CD14-positive monocyte (primary cell): Measurements from ENCODE around the gene BCAS2. TPM values are rescaled to one million over a fixed set of nuclear protein-coding genes. Genes with fewer than 3 reads are reported as not detected.

Source experiments
- DNase-seq, 3 donors: peaks; one replicate each; pipeline ENCODE4 v3.0.0-alpha.2; 2011 to 2022
- H2AFZ ChIP-seq: 2 replicates; pipeline ENCODE4 v1.6.0; 2012; ENCODE audit warnings: mild to moderate bottlenecking, low read depth, low read length, inconsistent platforms; ENCODE audit not compliant: insufficient read depth, poor library complexity, severe bottlenecking
- H3K27ac ChIP-seq, 2 donors: 1 replicate in 1 of 2; 2 replicates in 1 of 2; pipeline ENCODE4 v1.5.1; 2012 to 2013; ENCODE audit warnings: low read length in 2 of 2, control low read depth in 1 of 2, inconsistent platforms in 1 of 2, low read depth in 1 of 2, mild to moderate bottlenecking in 1 of 2
- H3K27me3 ChIP-seq, 2 donors: one replicate each; pipeline versions ENCODE4 v1.6.0 to v1.6.1; 2011 to 2013; ENCODE audit warnings: low read length in 2 of 2; ENCODE audit not compliant: control insufficient read depth in 2 of 2, insufficient read depth in 2 of 2
- H3K36me3 ChIP-seq, 2 donors: replicated peaks in 1 of 2; 1 replicate in 1 of 2; 2 replicates in 1 of 2; pipeline versions ENCODE4 v1.5.1 to v1.6.1; 2012 to 2013; ENCODE audit warnings: low read length in 2 of 2, control low read depth in 1 of 2, inconsistent platforms in 1 of 2, mild to moderate bottlenecking in 1 of 2; ENCODE audit not compliant: insufficient read depth in 2 of 2, control insufficient read depth in 1 of 2
- H3K4me1 ChIP-seq, 2 donors: 1 replicate in 1 of 2; 2 replicates in 1 of 2; pipeline versions ENCODE4 v1.5.1 to v1.6.1; 2012 to 2013; ENCODE audit warnings: low read length in 2 of 2, control low read depth in 1 of 2, inconsistent platforms in 1 of 2, mild to moderate bottlenecking in 1 of 2, moderate library complexity in 1 of 2; ENCODE audit not compliant: insufficient read depth in 2 of 2, control insufficient read depth in 1 of 2
- H3K4me2 ChIP-seq: replicated peaks from 2 replicates; pipeline ENCODE3; 2012; ENCODE audit warnings: low read length, moderate library complexity, mild to moderate bottlenecking; ENCODE audit not compliant: poor library complexity, severe bottlenecking; ENCODE audit errors: extremely low read depth
- H3K4me3 ChIP-seq, 3 experiments: fragments of 200-600 bp in 1 of 3; sonication (generic) in 1 of 3; replicated peaks in 1 of 3; 1 replicate in 2 of 3; 2 replicates in 1 of 3; pipeline ENCODE4 v1.5.1; 2011 to 2013; ENCODE audit warnings: low read length in 3 of 3, mild to moderate bottlenecking in 3 of 3, control low read depth in 2 of 3, low read depth in 2 of 3, inconsistent platforms in 1 of 3, moderate library complexity in 1 of 3
- H3K79me2 ChIP-seq: 2 replicates; pipeline ENCODE4 v1.6.0; 2012; ENCODE audit warnings: mild to moderate bottlenecking, control low read depth, inconsistent platforms, low read length, moderate library complexity; ENCODE audit not compliant: insufficient read depth
- H3K9ac ChIP-seq: 2 replicates; pipeline ENCODE4 v1.6.0; 2017; ENCODE audit warnings: low read length, mild to moderate bottlenecking; ENCODE audit not compliant: insufficient read depth, poor library complexity, severe bottlenecking
- H3K9me3 ChIP-seq, 2 donors: replicated peaks in 1 of 2; 1 replicate in 1 of 2; 2 replicates in 1 of 2; pipeline versions ENCODE4 v1.5.1 to v1.6.1; 2012 to 2013; ENCODE audit warnings: low read length in 2 of 2, control low read depth in 1 of 2; ENCODE audit not compliant: control insufficient read depth in 1 of 2, insufficient read depth in 1 of 2
- H4K20me1 ChIP-seq: 2 replicates; pipeline ENCODE4 v1.6.0; 2012; ENCODE audit warnings: mild to moderate bottlenecking, low read length, control low read depth, moderate library complexity; ENCODE audit not compliant: insufficient read depth
- H3K27ac Mint-ChIP-seq, 7 donors: one replicate each; pipeline ENCODE4 v1.8.0; 2020; ENCODE audit warnings: mild to moderate bottlenecking in 7 of 7, mixed read lengths in 7 of 7, moderate library complexity in 6 of 7, inconsistent platforms in 2 of 7
- H3K27me3 Mint-ChIP-seq, 3 donors: one replicate each; pipeline ENCODE4 v1.8.0; 2021 to 2022; ENCODE audit warnings: low read depth in 3 of 3, mild to moderate bottlenecking in 3 of 3, mixed read lengths in 3 of 3, moderate library complexity in 3 of 3, inconsistent platforms in 1 of 3
- H3K36me3 Mint-ChIP-seq, 2 donors: one replicate each; pipeline ENCODE4 v1.8.0; 2020; ENCODE audit warnings: mixed read lengths in 2 of 2, inconsistent platforms in 1 of 2, mild to moderate bottlenecking in 1 of 2
- H3K4me1 Mint-ChIP-seq: one replicate; pipeline ENCODE4 v1.8.0; 2020; ENCODE audit warnings: mild to moderate bottlenecking, mixed read lengths
- H3K4me3 Mint-ChIP-seq, 2 donors: one replicate each; pipeline ENCODE4 v1.8.0; 2020; ENCODE audit warnings: mild to moderate bottlenecking in 2 of 2, mixed read lengths in 2 of 2, moderate library complexity in 1 of 2
- H3K9me3 Mint-ChIP-seq, 7 donors: one replicate each; pipeline ENCODE4 v1.8.0; 2020 to 2022; ENCODE audit warnings: mixed read lengths in 7 of 7, mild to moderate bottlenecking in 6 of 7, moderate library complexity in 6 of 7, inconsistent platforms in 2 of 7
- CTCF ChIP-seq: fragments of 200-600 bp; IDR thresholded peaks from one replicate; pipeline ENCODE4 v1.8.0; 2022; ENCODE audit warnings: antibody characterized with exemption, mild to moderate bottlenecking
- WGBS: methylation state at CpG from one replicate; pipeline ENCODE4 v1.1.5; 2013; ENCODE audit warnings: missing lambda C conversion rate; ENCODE audit not compliant: insufficient coverage; 5-methylcytosine and 5-hydroxymethylcytosine counted together
- intact Hi-C, 2 donors: fragments of 100-400 bp; cut with micrococcal nuclease; formaldehyde crosslinking; loops; one replicate each; pipeline versions ENCODE4 v1.15.0 to v1.15.1; 2023
- polyA plus RNA-seq, 3 donors: library from polyadenylated mRNA; depleted of rRNA in 1 of 3; unstranded in 2 of 3; stranded (reverse) in 1 of 3; fragments of 300-500 nt in 2 of 3; fragments of >200 nt in 1 of 3; fragmentation: Illumina TruSeq in 2 of 3; gene quantifications; 1 replicate in 2 of 3; 2 replicates in 1 of 3; pipeline ENCODE4 v1.2.3, GENCODE V29; 2012 to 2021

Gene BCAS2
- polyA plus RNA-seq, 3 donors = 22.1 to 55.7 (median 47.6) TPM

- H3K4me3 ChIP-seq = no peak overlapping the region
- no peaks in the 10 kb centered on the region for H3K4me1 ChIP-seq
- no peaks in the 10 kb centered on the region for H3K36me3 ChIP-seq
- no peak for TF ChIP-seq CTCF
- no peaks in the 10 kb centered on the region for H4K20me1 ChIP-seq
- no peak overlapping the region for H3K9ac ChIP-seq
- no peak overlapping the region for H3K27ac Mint-ChIP-seq
- no peak overlapping the region for H3K4me3 Mint-ChIP-seq
- no peaks in the 10 kb centered on the region for H3K27me3 ChIP-seq
- H3K4me2 ChIP-seq = no peak overlapping the region
- H3K9me3 ChIP-seq = no peaks in the 10 kb centered on the region
- no peaks in the 10 kb centered on the region for H3K79me2 ChIP-seq
- no peak overlapping the region for H3K27ac ChIP-seq
- no peaks in the 10 kb centered on the region for H3K36me3 Mint-ChIP-seq
- WGBS = no CpG with 5 or more reads among the region's 1 CpG
- H2AFZ ChIP-seq = no peak overlapping the region
- H3K27me3 Mint-ChIP-seq = peaks cover 0 to 2% (median under 1%) of the 10 kb centered on the region in 3 donors
- no peak for DNase-seq
- no peaks in the 10 kb centered on the region for H3K4me1 Mint-ChIP-seq
- intact Hi-C loops = no loop called here
- H3K9me3 Mint-ChIP-seq = peaks cover 0 to 3% (median 0%) of the 10 kb centered on the region in 7 donors
Measured at GRCh38 chr1:114535401-114535800, 46.0 kb downstream of the BCAS2 start.

- Mint-ChIP-seq H3K4me1 (no peaks in the 10 kb centered on the region), H3K9me3 (peaks cover 0 to 3% (median 0%) of the 10 kb centered on the region in 7 donors), H3K27me3 (peaks cover 0 to 2% (median 0%) of the 10 kb centered on the region in 3 donors), H3K27ac (no peak overlapping the region), H3K36me3 (no peaks in the 10 kb centered on the region), H3K4me3 (no peak overlapping the region)
- Histone ChIP-seq H3K79me2 (no peaks in the 10 kb centered on the region), H3K4me2 (no peak overlapping the region), H3K4me3 (no peak overlapping the region), H2AFZ (no peak overlapping the region), H3K27ac (no peak overlapping the region), H4K20me1 (no peaks in the 10 kb centered on the region), H3K4me1 (no peaks in the 10 kb centered on the region), H3K9ac (no peak overlapping the region), H3K36me3 (no peaks in the 10 kb centered on the region), H3K27me3 (no peaks in the 10 kb centered on the region), H3K9me3 (no peaks in the 10 kb centered on the region)
- no peak for TF ChIP-seq CTCF
- no CpG with 5 or more reads among the region's 1 CpG for WGBS
- intact Hi-C loops = no loop called here
- DNase-seq = no peak
Measured at GRCh38 chr1:114531094-114531493, 50.3 kb downstream of the BCAS2 start.
